ENCODE measurements around the gene FKBP1A. TPM values are rescaled to one million over a fixed set of nuclear protein-coding genes. Genes with fewer than 3 reads are reported as not detected.

FKBP1A gene
- total RNA-seq, 2 experiments from 2014 or later, result 247 to 273 TPM

- ATAC-seq (no peak), DNase-seq (no peak)
- Mint-ChIP-seq H3K4me3 (no peak overlapping the region), H3K36me3 (no peaks in the 10 kb centered on the region), H3K4me1 (peaks cover 23% of the 10 kb centered on the region), H3K9me3 (ENCODE audit: low read depth) (no peaks in the 10 kb centered on the region), H3K27ac (no peak overlapping the region), H3K27me3 (peaks cover 34% of the 10 kb centered on the region)
- CTCF ChIA-PET, result interaction anchor here (1.1 to 3.0 kb wide), 4 partner anchors 8 to 115 kb away, joined by 3 to 14 read pairs (median 4); no protein-coding TSS in a partner anchor
These were observed 34.7 kb upstream of the FKBP1A start for GRCh38 chr20:1427457-1428054.

GRCh38 chr20:1426231-1426849 lies 33.5 kb upstream of the FKBP1A start:
- Mint-ChIP-seq H3K27ac (no peak overlapping the region), H3K36me3 (peaks cover 2% of the 10 kb centered on the region), H3K9me3 (ENCODE audit: low read depth) (peaks cover 2% of the 10 kb centered on the region), H3K27me3 (peaks cover 25% of the 10 kb centered on the region), H3K4me1 (peaks cover 22% of the 10 kb centered on the region), H3K4me3 (no peak overlapping the region)
- DNase-seq (no peak), ATAC-seq (no peak)
- CTCF ChIA-PET, result interaction anchor here (1.1 to 3.0 kb wide), 5 partner anchors 10 to 125 kb away, joined by 3 to 14 read pairs (median 3); no protein-coding TSS in a partner anchor

GRCh38 chr20:1424336-1424735 lies 31.5 kb upstream of the FKBP1A start:
- Mint-ChIP-seq H3K36me3 (peaks cover 11% of the 10 kb centered on the region), H3K9me3 (ENCODE audit: low read depth) (peaks cover 13% of the 10 kb centered on the region), H3K27me3 (peaks cover 9% of the 10 kb centered on the region), H3K27ac (no peak overlapping the region), H3K4me1 (peaks cover 22% of the 10 kb centered on the region), H3K4me3 (no peak overlapping the region)
- no peak for ATAC-seq
- DNase-seq, result no peak
- CTCF ChIA-PET, result interaction anchor here (1.0 to 3.8 kb wide), 2 partner anchors 12 to 44 kb away, joined by 3 to 10 read pairs; no protein-coding TSS in a partner anchor

- peaks cover 14% of the 10 kb centered on the region for H3K36me3 Mint-ChIP-seq
- peaks cover 18% of the 10 kb centered on the region for H3K9me3 Mint-ChIP-seq (ENCODE audit: low read depth)
- no peak overlapping the region for H3K27ac Mint-ChIP-seq
- no peak overlapping the region for H3K4me3 Mint-ChIP-seq
- CTCF ChIA-PET, result interaction anchor here (0.9 to 3.8 kb wide), 3 partner anchors 13 to 45 kb away, joined by 3 to 10 read pairs (median 3); partner anchors contain the start of gene NSFL1C
- DNase-seq (no peak), ATAC-seq (no peak)
- peaks cover 22% of the 10 kb centered on the region for H3K4me1 Mint-ChIP-seq
- H3K27me3 Mint-ChIP-seq, result peaks cover 5% of the 10 kb centered on the region
These were observed 30.8 kb upstream of the FKBP1A start for GRCh38 chr20:1423625-1424106.

DNA sequence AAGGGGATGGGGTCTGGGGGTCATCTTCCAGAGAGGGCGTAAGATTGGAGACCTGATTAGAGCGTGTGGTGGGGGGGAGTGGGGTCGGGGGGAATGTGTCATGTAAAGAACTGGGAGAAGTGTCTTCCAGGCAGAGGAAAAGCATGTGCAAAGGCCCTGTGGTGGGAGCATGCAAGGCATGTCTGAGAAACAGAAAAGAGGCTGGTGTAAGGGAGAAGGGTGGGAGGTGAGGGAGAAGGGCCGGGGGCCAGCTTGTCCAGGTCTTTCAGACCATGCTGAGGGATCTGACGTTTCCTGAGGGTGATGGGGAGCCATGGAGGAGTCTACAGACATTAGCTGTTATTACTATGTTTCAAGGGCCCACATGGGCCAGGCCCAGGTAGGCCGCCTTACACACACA lies 30.4 kb upstream of the FKBP1A start:
- peaks cover 14% of the 10 kb centered on the region for H3K36me3 Mint-ChIP-seq
- peaks cover 22% of the 10 kb centered on the region for H3K4me1 Mint-ChIP-seq
- no peak overlapping the region for H3K4me3 Mint-ChIP-seq
- no peak for DNase-seq
- CTCF ChIA-PET, result interaction anchor here (0.9 to 3.8 kb wide), 2 partner anchors 13 to 44 kb away, joined by 3 to 10 read pairs; partner anchors contain the start of gene NSFL1C
- peaks cover 18% of the 10 kb centered on the region for H3K9me3 Mint-ChIP-seq (ENCODE audit: low read depth)
- ATAC-seq, result no peak
- no peak overlapping the region for H3K27ac Mint-ChIP-seq
- H3K27me3 Mint-ChIP-seq, result peaks cover 5% of the 10 kb centered on the region

DNA sequence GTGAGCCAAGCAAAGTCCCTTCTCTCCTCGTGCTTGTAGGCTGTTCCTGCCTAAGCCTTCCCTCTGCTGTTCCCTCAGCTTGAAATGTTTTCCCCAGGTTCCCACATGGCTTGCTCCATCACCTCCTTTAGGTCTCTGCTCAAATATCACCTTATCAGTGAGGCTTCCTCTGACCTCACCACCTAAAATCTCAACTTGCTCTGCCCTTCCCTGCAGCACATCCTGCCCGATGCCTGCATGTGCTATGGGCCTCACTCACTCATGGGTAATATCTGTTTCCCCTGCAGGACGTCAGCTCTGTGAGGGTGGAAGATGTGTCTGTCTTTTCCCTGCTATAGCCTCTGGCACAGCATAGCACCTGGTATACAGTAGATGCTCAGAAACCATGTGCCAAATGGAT lies 29.9 kb upstream of the FKBP1A start:
- DNase-seq, result peak; percentile 56
- CTCF ChIA-PET, result interaction anchor here (3.8 kb wide), 1 partner anchor 14 kb away, joined by 10 read pairs; no protein-coding TSS in a partner anchor
- Mint-ChIP-seq H3K27ac (no peak overlapping the region), H3K36me3 (peaks cover 14% of the 10 kb centered on the region), H3K4me3 (no peak overlapping the region), H3K27me3 (peaks cover 5% of the 10 kb centered on the region), H3K9me3 (ENCODE audit: low read depth) (peaks cover 18% of the 10 kb centered on the region), H3K4me1 (peaks cover 22% of the 10 kb centered on the region)
- ATAC-seq, result peak; percentile 74

GRCh38 chr20:1420066-1420465 lies 27.2 kb upstream of the FKBP1A start:
- peaks cover 2% of the 10 kb centered on the region for H3K27me3 Mint-ChIP-seq
- no peak overlapping the region for H3K4me3 Mint-ChIP-seq
- ATAC-seq, result no peak
- no peak for DNase-seq
- H3K9me3 Mint-ChIP-seq (ENCODE audit: low read depth), result peaks cover 18% of the 10 kb centered on the region
- CTCF ChIA-PET, result interaction anchor here (1.2 kb wide), 1 partner anchor 21 kb away, joined by 3 read pairs; no protein-coding TSS in a partner anchor
- peaks cover 14% of the 10 kb centered on the region for H3K36me3 Mint-ChIP-seq
- peaks cover 21% of the 10 kb centered on the region for H3K4me1 Mint-ChIP-seq
- no peak overlapping the region for H3K27ac Mint-ChIP-seq

GRCh38 chr20:1418350-1418749 lies 25.5 kb upstream of the FKBP1A start:
- no peak for ATAC-seq
- Mint-ChIP-seq H3K27me3 (peaks cover 9% of the 10 kb centered on the region), H3K4me1 (peaks cover 20% of the 10 kb centered on the region), H3K36me3 (peaks cover 14% of the 10 kb centered on the region), H3K4me3 (no peak overlapping the region), H3K9me3 (ENCODE audit: low read depth) (peaks cover 18% of the 10 kb centered on the region), H3K27ac (no peak overlapping the region)
- CTCF ChIA-PET, result interaction anchor here (0.7 kb wide), 1 partner anchor 17 kb away, joined by 5 read pairs; no protein-coding TSS in a partner anchor
- no peak for DNase-seq

DNA sequence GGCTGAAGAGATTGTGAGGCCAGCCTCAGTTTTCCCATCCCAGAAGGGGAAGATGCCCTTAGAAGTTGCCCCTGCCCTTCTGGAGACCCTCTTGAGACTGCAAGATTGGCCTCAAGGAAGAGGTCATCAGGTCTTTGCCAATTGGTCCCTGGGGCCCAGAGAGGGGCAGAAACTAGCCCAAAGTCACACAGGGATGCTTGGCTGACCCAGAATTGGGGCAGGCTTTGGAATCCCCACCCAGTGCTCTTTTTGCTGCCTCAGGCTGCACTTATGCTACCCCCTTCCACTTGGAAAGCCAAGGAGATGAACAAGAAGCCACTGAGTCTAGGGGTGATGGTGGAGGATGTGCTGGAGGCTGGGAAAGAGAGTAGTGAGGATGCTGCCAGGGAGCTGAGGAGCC lies 24.9 kb upstream of the FKBP1A start:
- peaks cover 12% of the 10 kb centered on the region for H3K27me3 Mint-ChIP-seq
- CTCF ChIA-PET, result no interaction called here
- peaks cover 15% of the 10 kb centered on the region for H3K4me1 Mint-ChIP-seq
- H3K9me3 Mint-ChIP-seq (ENCODE audit: low read depth), result peaks cover 18% of the 10 kb centered on the region
- H3K27ac Mint-ChIP-seq, result no peak overlapping the region
- ATAC-seq, result no peak
- DNase-seq, result no peak
- H3K4me3 Mint-ChIP-seq, result no peak overlapping the region
- peaks cover 14% of the 10 kb centered on the region for H3K36me3 Mint-ChIP-seq

- CTCF ChIA-PET, result interaction anchor here (1.0 kb wide), 1 partner anchor 88 kb away, joined by 3 read pairs; the partner anchor contains the start of gene SDCBP2
- Mint-ChIP-seq H3K9me3 (ENCODE audit: low read depth) (peaks cover 18% of the 10 kb centered on the region), H3K27ac (no peak overlapping the region), H3K27me3 (peaks cover 18% of the 10 kb centered on the region), H3K4me1 (peaks cover 12% of the 10 kb centered on the region), H3K4me3 (no peak overlapping the region), H3K36me3 (peaks cover 14% of the 10 kb centered on the region)
- DNase-seq (no peak), ATAC-seq (peak; percentile 12)
These were observed 24.4 kb upstream of the FKBP1A start for GRCh38 chr20:1417273-1417672.

DNA sequence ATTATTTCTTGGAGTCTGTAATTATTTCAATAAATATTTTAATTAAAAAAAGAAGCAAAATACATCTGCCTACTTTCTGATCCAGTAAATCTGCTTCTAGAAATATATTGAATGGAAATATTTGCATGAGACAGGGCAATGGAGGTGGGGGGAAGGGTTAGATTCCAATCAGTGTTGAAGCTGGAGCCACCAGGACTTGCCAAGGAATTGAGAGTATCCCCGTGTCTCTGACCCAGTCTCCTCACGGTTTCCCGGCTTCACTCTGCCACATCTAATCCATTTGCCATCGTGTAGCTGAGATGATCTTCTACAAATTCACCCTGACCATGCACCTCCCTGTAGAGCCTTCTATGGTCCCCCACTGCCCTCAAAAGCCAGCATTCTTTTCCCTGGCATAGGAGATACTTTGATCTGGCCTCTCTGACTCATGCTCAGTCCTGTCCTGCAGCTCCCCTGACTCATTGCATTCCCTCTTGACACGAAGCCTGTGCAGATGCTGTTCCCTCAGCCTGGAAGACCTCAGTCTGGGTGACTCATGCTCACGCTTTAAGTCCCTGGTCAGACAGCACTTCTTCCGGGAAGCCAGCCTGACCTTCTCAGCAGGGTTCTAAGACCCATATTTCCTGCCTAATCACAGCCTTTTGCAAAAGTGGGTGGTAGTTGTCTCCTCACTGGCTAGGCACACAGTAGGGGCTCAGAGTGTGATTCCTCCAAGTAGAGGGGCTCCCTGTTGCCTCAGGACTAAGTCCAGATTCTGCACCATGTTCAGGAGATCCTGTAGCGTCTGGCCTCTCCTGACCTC lies 23.0 kb upstream of the FKBP1A start:
- H3K9me3 Mint-ChIP-seq (ENCODE audit: low read depth), result peaks cover 17% of the 10 kb centered on the region
- DNase-seq, result peak; percentile 57
- peak; percentile 61 for ATAC-seq

DNA sequence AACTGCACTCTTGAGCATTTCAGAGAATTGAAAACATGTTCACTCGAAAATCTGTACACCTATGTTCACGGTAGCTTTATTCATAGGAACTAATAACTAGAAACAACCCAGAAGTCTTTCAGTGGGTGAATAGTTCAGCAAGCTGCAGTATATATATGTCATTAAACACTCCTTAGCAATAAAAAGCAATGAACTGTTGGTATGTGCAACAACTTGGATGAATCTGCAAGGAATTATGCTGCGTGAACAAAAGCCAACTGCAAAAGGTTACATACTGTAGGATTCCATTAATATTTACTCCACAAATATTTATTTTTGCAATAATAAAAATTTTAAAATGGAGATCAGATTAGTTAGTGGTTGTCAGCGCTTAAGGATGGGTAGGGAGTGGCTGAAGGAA lies 22.1 kb upstream of the FKBP1A start:
- peaks cover 10% of the 10 kb centered on the region for H3K9me3 Mint-ChIP-seq (ENCODE audit: low read depth)
- peaks cover 5% of the 10 kb centered on the region for H3K36me3 Mint-ChIP-seq
- H3K4me3 Mint-ChIP-seq, result no peak overlapping the region
- H3K27me3 Mint-ChIP-seq, result peaks cover 23% of the 10 kb centered on the region
- no peak overlapping the region for H3K27ac Mint-ChIP-seq
- ATAC-seq (no peak), DNase-seq (no peak)
- H3K4me1 Mint-ChIP-seq, result peaks cover 12% of the 10 kb centered on the region
- CTCF ChIA-PET, result no interaction called here

More for the DNA sequence above, 23.0 kb upstream of the FKBP1A start:
- Mint-ChIP-seq H3K4me1 (peaks cover 12% of the 10 kb centered on the region), H3K27ac (no peak overlapping the region), H3K36me3 (peaks cover 12% of the 10 kb centered on the region), H3K4me3 (no peak overlapping the region), H3K27me3 (peaks cover 20% of the 10 kb centered on the region)
- CTCF ChIA-PET, result no interaction called here

DNA sequence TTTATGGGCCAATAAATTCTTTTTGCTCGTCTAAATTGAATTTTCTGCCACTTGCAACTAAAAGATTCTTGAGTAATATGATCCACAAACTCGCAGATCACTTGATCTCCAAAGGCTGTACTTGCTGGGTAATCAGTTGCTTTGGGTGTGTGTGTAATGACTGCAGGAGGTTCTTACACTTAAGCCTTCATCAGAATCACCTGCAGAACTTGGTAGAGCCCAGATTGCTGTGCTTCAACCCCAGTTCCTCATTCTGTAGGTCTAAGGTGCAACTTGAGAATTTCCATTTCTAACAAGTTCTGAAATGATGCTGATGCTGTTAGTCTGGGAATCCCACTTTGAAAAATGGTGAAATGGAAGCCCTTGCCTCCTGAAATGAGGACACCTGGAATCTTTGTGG lies 12.9 kb upstream of the FKBP1A start:
- H3K27ac Mint-ChIP-seq, result no peak overlapping the region
- no peak overlapping the region for H3K4me3 Mint-ChIP-seq
- CTCF ChIA-PET, result interaction anchor here (1.3 kb wide), 1 partner anchor 8 kb away, joined by 4 read pairs; no protein-coding TSS in a partner anchor
- ATAC-seq (no peak), DNase-seq (no peak)
- H3K27me3 Mint-ChIP-seq, result peaks cover 23% of the 10 kb centered on the region
- H3K36me3 Mint-ChIP-seq, result peaks cover 3% of the 10 kb centered on the region
- H3K9me3 Mint-ChIP-seq (ENCODE audit: low read depth), result peaks cover 4% of the 10 kb centered on the region
- peaks cover 8% of the 10 kb centered on the region for H3K4me1 Mint-ChIP-seq
